Thyroid gland (tissue), 4 donors: Measurements from ENCODE around the gene ADAD2. TPM values are rescaled to one million over a fixed set of nuclear protein-coding genes. Genes with fewer than 3 reads are reported as not detected.
A peak's percentile ranks its signal among the peaks of the same experiment; 100 is the strongest.

ENCODE experiments used
- DNase-seq, 2 donors: peaks; one replicate each; pipeline ENCODE4 v3.0.0-alpha.2; 2019
- H3K27ac ChIP-seq, 3 donors: fragments of 200-600 bp; sonication (generic); 1 replicate in 2 of 3; 2 replicates in 1 of 3; pipeline ENCODE4 v1.5.1; 2016 to 2019; ENCODE audit warnings: mild to moderate bottlenecking in 1 of 3, moderate library complexity in 1 of 3
- H3K27me3 ChIP-seq: fragments of 200-600 bp; sonication (generic); one replicate; pipeline ENCODE4 v1.5.1; 2019
- H3K36me3 ChIP-seq, 2 donors: fragments of 200-600 bp; sonication (generic); one replicate each; pipeline ENCODE4 v1.5.1; 2016 to 2019
- H3K4me1 ChIP-seq, 2 donors: fragments of 200-600 bp; sonication (generic); one replicate each; pipeline ENCODE4 v1.5.1; 2017 to 2019
- H3K4me3 ChIP-seq, 3 donors: fragments of 200-600 bp; sonication (generic); replicated peaks in 1 of 3; 1 replicate in 2 of 3; 2 replicates in 1 of 3; pipeline ENCODE4 v1.5.1; 2016; ENCODE audit warnings: mild to moderate bottlenecking in 1 of 3
- H3K9me3 ChIP-seq: fragments of 200-600 bp; sonication (generic); one replicate; pipeline ENCODE4 v1.5.1; 2017
- CTCF ChIP-seq, 6 experiments: fragments of 200-600 bp in 3 of 6; fragments of 450-650 bp in 3 of 6; sonication (generic) in 3 of 6; IDR thresholded peaks; one replicate each; pipeline ENCODE4 v1.5.1; 2016 to 2019; ENCODE audit warnings: antibody characterized with exemption in 6 of 6, mild to moderate bottlenecking in 2 of 6, inconsistent platforms in 1 of 6, moderate library complexity in 1 of 6
- POLR2A ChIP-seq, 2 donors: fragments of 450-650 bp; IDR thresholded peaks; one replicate each; pipeline ENCODE4 v1.6.1; 2017; ENCODE audit warnings: antibody characterized with exemption in 2 of 2, mild to moderate bottlenecking in 2 of 2, moderate library complexity in 1 of 2
- WGBS, 2 donors: methylation state at CpG; one replicate each; pipeline ENCODE4 v1.1.5; 2017; 5-methylcytosine and 5-hydroxymethylcytosine counted together
- intact Hi-C: fragments of 100-400 bp; cut with DNase I; formaldehyde crosslinking; loops from one replicate; pipeline ENCODE4 v1.15.1; 2023
- total RNA-seq, 4 donors: library from RNA; depleted of rRNA; stranded (reverse); fragments of >200 nt; gene quantifications; one replicate each; pipeline ENCODE4 v1.2.3, GENCODE V29; 2016

ADAD2 gene
- total RNA-seq, 4 donors from 2014 or later, result 0.24 to 0.78 (median 0.54) TPM

- H3K4me1 ChIP-seq, result peaks cover 17 to 36% of the 10 kb centered on the region in 2 donors
- H3K27ac ChIP-seq, result peak overlapping the region in 1 of 3 donors; percentile 98
- H3K36me3 ChIP-seq, result peaks cover 36 to 44% of the 10 kb centered on the region in 2 donors
- WGBS, 2 donors, result 90 to 96% methylated on average over 22 to 25 of the region's 28 CpGs
- TF ChIP-seq POLR2A (IDR thresholded peaks at IDR 0.05) (no peak), CTCF (IDR thresholded peaks at IDR 0.05) (no peak)
- H3K27me3 ChIP-seq, result no peaks in the 10 kb centered on the region
- intact Hi-C loops, result no loop called here
- H3K9me3 ChIP-seq, result no peaks in the 10 kb centered on the region
- H3K4me3 ChIP-seq, result no peak overlapping the region
- DNase-seq, result no peak
Observed at GRCh38 chr16:84178892-84179611, 11.9 kb upstream of the ADAD2 start.

- H3K4me3 ChIP-seq, result no peak overlapping the region
- peaks cover 36 to 44% of the 10 kb centered on the region in 2 donors for H3K36me3 ChIP-seq
- H3K27ac ChIP-seq, result no peak overlapping the region
- no peak for DNase-seq
- WGBS, 2 donors, result 87 to 96% methylated on average over 5 to 22 of the region's 33 CpGs
- H3K27me3 ChIP-seq, result no peaks in the 10 kb centered on the region
- H3K9me3 ChIP-seq, result no peaks in the 10 kb centered on the region
- TF ChIP-seq POLR2A (IDR thresholded peaks at IDR 0.05) (no peak), CTCF (IDR thresholded peaks at IDR 0.05) (no peak)
- intact Hi-C loops, result loop anchor here (5.0 to 10.0 kb wide), 2 partner anchors 92 to 215 kb away; partner anchors contain the start of gene NECAB2
- peaks cover 17 to 36% of the 10 kb centered on the region in 2 donors for H3K4me1 ChIP-seq
Observed at GRCh38 chr16:84179612-84180320, 11.2 kb upstream of the ADAD2 start.

- WGBS, 2 donors, result 78 to 88% methylated on average over 16 to 18 of the region's 21 CpGs
- no peak for TF ChIP-seq POLR2A (IDR thresholded peaks at IDR 0.05)
- TF ChIP-seq CTCF (IDR thresholded peaks at IDR 0.05), result no peak
- no peak for DNase-seq
- Histone ChIP-seq H3K27ac (no peak overlapping the region), H3K27me3 (no peaks in the 10 kb centered on the region), H3K9me3 (no peaks in the 10 kb centered on the region), H3K4me1 (peaks cover 17 to 32% of the 10 kb centered on the region in 2 donors), H3K36me3 (peaks cover 36 to 44% of the 10 kb centered on the region in 2 donors), H3K4me3 (no peak overlapping the region)
- intact Hi-C loops, result loop anchor here (5.0 to 10.0 kb wide), 2 partner anchors 93 to 216 kb away; partner anchors contain the start of gene NECAB2
Observed at GRCh38 chr16:84180519-84181140, 10.3 kb upstream of the ADAD2 start.

GRCh38 chr16:84181144-84181915, 9.6 kb upstream of the ADAD2 start:
- Histone ChIP-seq H3K27ac (no peak overlapping the region), H3K4me3 (no peak overlapping the region), H3K36me3 (peaks cover 36 to 44% of the 10 kb centered on the region in 2 donors), H3K9me3 (no peaks in the 10 kb centered on the region), H3K4me1 (peaks cover 19 to 31% of the 10 kb centered on the region in 2 donors), H3K27me3 (no peaks in the 10 kb centered on the region)
- whole genome bisulfite sequencing, 2 donors, result 95% methylated on average over 29 to 41 of the region's 41 CpGs
- no peak for DNase-seq
- TF ChIP-seq CTCF (IDR thresholded peaks at IDR 0.05), result no peak
- TF ChIP-seq POLR2A (IDR thresholded peaks at IDR 0.05), result no peak
- intact Hi-C loops, result loop anchor here (5.0 to 10.0 kb wide), 2 partner anchors 94 to 217 kb away; partner anchors contain the start of gene NECAB2
